Choroid plexus epithelial cell (primary cell): ENCODE measurements around the gene CACNG1.

Experiments
- DNase-seq: peaks from one replicate; pipeline ENCODE4 v3.0.0-alpha.2; 2010; ENCODE audit warnings: low read depth
- H3K4me3 ChIP-seq: 2 replicates; pipeline ENCODE4 v1.5.1; 2011; ENCODE audit warnings: low read depth, mild to moderate bottlenecking, control low read depth, low read length, moderate library complexity
- CTCF ChIP-seq: conservative IDR thresholded peaks from 2 replicates; pipeline ENCODE4 v1.5.1; 2011; ENCODE audit warnings: low read depth, mild to moderate bottlenecking, control low read depth, inconsistent platforms, low read length, moderate library complexity

The CACNG1 gene

GRCh38 chr17:67008101-67008500 lies 36.3 kb upstream of the CACNG1 start:
- DNase-seq: no peak
- no peak overlapping the region for H3K4me3 ChIP-seq
- TF ChIP-seq CTCF: no peak

- no peak for DNase-seq
- H3K4me3 ChIP-seq: no peak overlapping the region
- TF ChIP-seq CTCF: no peak
Observed at GRCh38 chr17:67011527-67012175, 32.7 kb upstream of the CACNG1 start.

GRCh38 chr17:67013891-67014290 lies 30.5 kb upstream of the CACNG1 start:
- no peak for DNase-seq
- no peak overlapping the region for H3K4me3 ChIP-seq
- TF ChIP-seq CTCF: no peak

GRCh38 chr17:67015001-67015400 lies 29.4 kb upstream of the CACNG1 start:
- TF ChIP-seq CTCF: no peak
- no peak for DNase-seq

GRCh38 chr17:67016039-67016762 lies 28.2 kb upstream of the CACNG1 start:
- no peak for DNase-seq
- H3K4me3 ChIP-seq: no peak overlapping the region

More at GRCh38 chr17:67015001-67015400, 29.4 kb upstream of the CACNG1 start:
- no peak overlapping the region for H3K4me3 ChIP-seq

GRCh38 chr17:67017910-67018309 lies 26.4 kb upstream of the CACNG1 start:
- no peak overlapping the region for H3K4me3 ChIP-seq
- DNase-seq: no peak
- no peak for TF ChIP-seq CTCF

More at GRCh38 chr17:67016039-67016762, 28.2 kb upstream of the CACNG1 start:
- TF ChIP-seq CTCF: no peak
